G401.6 (cell line): ENCODE results near the gene SAMD4A.

Experiments
- FAIRE-seq: peaks from 2 replicates; lab custom pipeline; 2012; peaks lifted over from hg19 to GRCh38; lab: Jason Lieb, UNC

SAMD4A gene

GRCh38 chr14:54685286-54685845, 118.4 kb downstream of the SAMD4A start:
- no peak for FAIRE-seq

GRCh38 chr14:54686219-54686870, 119.4 kb downstream of the SAMD4A start:
- FAIRE-seq, result no peak

GRCh38 chr14:54686871-54687749, 120.2 kb downstream of the SAMD4A start:
- no peak for FAIRE-seq

GRCh38 chr14:54687750-54688119, 120.8 kb downstream of the SAMD4A start:
- no peak for FAIRE-seq

- no peak for FAIRE-seq
These were observed 121.3 kb downstream of the SAMD4A start for GRCh38 chr14:54688229-54688628.

- FAIRE-seq, result no peak
These were observed 123.0 kb downstream of the SAMD4A start for GRCh38 chr14:54689928-54690327.

GRCh38 chr14:54690887-54691286, 124.0 kb downstream of the SAMD4A start:
- no peak for FAIRE-seq

GRCh38 chr14:54691525-54692283, 124.8 kb downstream of the SAMD4A start:
- FAIRE-seq, result peak; percentile 60

- FAIRE-seq, result no peak
These were observed 125.4 kb downstream of the SAMD4A start for GRCh38 chr14:54692284-54692772.

- FAIRE-seq, result no peak
These were observed 126.8 kb downstream of the SAMD4A start for GRCh38 chr14:54693761-54694160.

GRCh38 chr14:54695196-54695595, 128.3 kb downstream of the SAMD4A start:
- no peak for FAIRE-seq

GRCh38 chr14:54697001-54697400, 130.1 kb downstream of the SAMD4A start:
- no peak for FAIRE-seq

- no peak for FAIRE-seq
These were observed 130.9 kb downstream of the SAMD4A start for GRCh38 chr14:54697803-54698202.

- FAIRE-seq, result no peak
These were observed 131.6 kb downstream of the SAMD4A start for GRCh38 chr14:54698501-54698900.

GRCh38 chr14:54698966-54699530, 132.1 kb downstream of the SAMD4A start:
- FAIRE-seq, result no peak

- no peak for FAIRE-seq
These were observed 132.8 kb downstream of the SAMD4A start for GRCh38 chr14:54699735-54700134.

GRCh38 chr14:54700717-54701116, 133.8 kb downstream of the SAMD4A start:
- FAIRE-seq, result no peak

- no peak for FAIRE-seq
These were observed 135.1 kb downstream of the SAMD4A start for GRCh38 chr14:54702014-54702491.

- FAIRE-seq, result no peak
These were observed 135.6 kb downstream of the SAMD4A start for GRCh38 chr14:54702492-54702891.

GRCh38 chr14:54703082-54703481, 136.2 kb downstream of the SAMD4A start:
- no peak for FAIRE-seq

- no peak for FAIRE-seq
These were observed 136.8 kb downstream of the SAMD4A start for GRCh38 chr14:54703724-54704123.

GRCh38 chr14:54704768-54705167, 137.8 kb downstream of the SAMD4A start:
- no peak for FAIRE-seq
